ENCODE results near the gene LRP8.

The LRP8 gene

GRCh38 chr1:53340660-53341520 lies 13.0 kb upstream of the LRP8 start:
- no peak for DNase-seq (ENCODE audit: low read depth in 2 of 2, low spot score in 1 of 2)

DNA sequence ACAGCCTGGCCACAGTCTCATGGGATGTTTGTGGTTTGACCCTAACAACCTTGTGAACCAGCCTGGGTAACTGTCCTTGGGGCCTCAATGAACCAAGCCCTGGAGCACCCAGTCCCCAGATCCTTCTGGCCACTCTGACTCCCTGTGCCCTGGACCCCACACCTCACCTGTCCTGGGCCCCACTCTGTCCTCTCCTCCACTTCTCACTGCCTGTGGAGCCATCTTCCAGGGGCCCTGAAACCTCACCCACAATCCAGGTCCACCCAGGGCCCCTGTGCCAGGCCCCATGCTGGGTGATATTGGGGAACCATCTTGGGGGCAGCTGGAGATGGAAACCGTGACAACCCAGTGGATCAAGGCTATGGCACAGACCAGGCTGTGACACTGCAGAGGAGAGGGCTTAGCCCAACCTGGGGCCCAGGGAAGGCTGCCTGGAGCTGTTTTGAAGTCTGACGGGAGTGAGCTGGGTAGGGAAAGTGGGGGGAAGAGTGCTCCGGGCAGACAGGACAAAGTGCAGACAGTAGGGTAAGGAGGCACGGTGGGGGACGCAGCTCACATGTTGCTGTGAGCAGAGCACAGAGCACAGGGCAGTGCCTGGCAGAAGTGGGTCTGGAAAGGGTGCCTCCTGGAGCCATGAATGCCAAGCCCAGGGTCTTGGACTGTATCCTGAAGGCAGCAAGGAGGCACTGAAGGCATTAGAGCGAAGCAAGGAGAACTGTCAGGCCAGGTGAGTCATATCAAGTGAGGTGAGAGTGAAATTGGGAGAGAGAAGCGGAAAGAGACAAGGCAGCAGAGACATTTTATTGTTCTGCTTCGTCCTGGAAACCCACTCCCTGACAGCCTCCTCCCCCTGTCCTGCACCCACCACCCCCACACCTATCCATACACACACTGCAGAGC lies 12.1 kb upstream of the LRP8 start:
- no peak for DNase-seq (ENCODE audit: low read depth in 2 of 2, low spot score in 1 of 2)

GRCh38 chr1:53338423-53338822 lies 10.6 kb upstream of the LRP8 start:
- no peak for DNase-seq (ENCODE audit: low read depth in 2 of 2, low spot score in 1 of 2)

DNA sequence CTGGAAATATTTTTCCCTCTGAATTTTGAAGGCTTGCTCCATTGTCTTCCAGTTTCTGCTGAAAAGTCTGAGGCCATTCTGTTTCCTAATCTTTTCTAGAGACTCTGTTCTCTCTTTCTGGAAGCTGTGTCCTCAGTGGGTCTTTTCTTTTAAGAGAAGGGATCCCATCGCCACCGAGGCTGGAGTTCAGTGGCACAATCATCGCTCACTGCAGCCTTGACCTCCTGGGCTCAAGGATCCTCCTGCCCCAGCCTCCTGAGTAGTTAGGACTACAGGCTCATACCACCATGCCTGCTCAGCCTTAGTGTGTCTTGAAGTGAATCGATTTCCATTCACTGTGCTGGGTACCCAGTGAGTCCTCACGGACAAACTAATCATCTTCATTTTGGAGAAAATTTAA lies 9.6 kb upstream of the LRP8 start:
- no peak for DNase-seq (ENCODE audit: low read depth in 2 of 2, low spot score in 1 of 2)

DNA sequence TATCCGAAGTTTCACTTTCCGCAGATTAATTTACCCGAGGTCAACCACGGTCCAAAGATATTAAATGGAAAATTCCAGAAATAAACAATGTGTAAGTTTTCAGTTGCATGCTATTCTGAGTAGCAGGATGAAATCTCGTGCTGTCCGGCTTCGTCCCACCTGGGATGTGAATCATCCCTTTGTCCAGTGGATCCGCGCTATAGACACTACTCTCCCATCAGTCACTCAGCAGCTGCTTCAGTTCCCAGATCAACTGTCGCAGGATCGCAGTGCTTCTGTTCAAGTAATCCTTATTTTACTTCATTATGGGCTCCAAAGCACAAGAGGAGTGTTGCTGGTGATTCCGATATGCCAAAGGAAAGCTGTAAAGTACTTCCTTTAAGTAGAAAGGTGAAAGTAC lies 8.3 kb upstream of the LRP8 start:
- DNase-seq (ENCODE audit: low read depth in 2 of 2, low spot score in 1 of 2), result no peak

DNA sequence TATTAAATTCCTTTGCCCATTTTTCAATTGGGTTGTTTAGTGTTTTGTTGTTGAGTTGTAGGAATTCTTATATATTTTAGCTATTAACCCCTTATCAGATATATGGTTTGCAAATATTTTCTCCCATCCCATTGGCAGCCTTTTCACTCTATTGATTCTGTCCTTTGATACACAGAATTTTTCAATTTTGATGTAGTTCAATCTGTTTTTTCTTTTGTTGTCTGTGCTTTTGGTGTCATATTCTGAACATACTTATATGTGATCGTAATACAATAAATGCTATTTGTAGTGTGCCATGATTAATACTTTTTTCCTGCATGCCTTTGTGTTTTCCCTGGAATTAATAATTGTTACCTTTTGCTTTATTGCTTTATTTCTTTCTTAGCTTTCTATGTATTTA lies 7.8 kb upstream of the LRP8 start:
- DNase-seq (ENCODE audit: low read depth in 2 of 2, low spot score in 1 of 2), result no peak

DNA sequence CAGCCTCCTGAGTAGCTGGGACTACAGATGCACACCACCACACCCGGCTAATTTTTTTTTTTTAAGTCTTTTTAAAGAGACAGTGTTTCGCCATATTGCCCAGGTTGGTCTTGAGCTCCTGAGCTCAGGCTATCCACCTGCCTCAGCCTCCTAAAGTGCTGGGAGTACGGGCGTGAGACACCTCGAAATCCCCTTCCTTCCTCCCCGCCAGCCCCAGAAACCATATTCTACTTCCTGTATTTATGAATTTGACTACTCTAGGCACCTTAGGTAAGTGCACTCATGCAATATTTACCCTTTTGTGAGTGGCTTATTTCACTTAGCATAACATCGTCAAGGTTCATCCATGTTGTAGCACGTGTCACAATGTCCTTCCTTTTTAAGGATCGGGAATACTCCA lies 6.9 kb upstream of the LRP8 start:
- DNase-seq (ENCODE audit: low read depth in 2 of 2, low spot score in 1 of 2), result no peak

GRCh38 chr1:53334312-53334711 lies 6.4 kb upstream of the LRP8 start:
- no peak for DNase-seq (ENCODE audit: low read depth in 2 of 2, low spot score in 1 of 2)

- DNase-seq (ENCODE audit: low read depth in 2 of 2, low spot score in 1 of 2), result no peak
Observed at GRCh38 chr1:53332833-53333232, 5.0 kb upstream of the LRP8 start.

GRCh38 chr1:53332186-53332564 lies 4.3 kb upstream of the LRP8 start:
- DNase-seq (ENCODE audit: low read depth in 2 of 2, low spot score in 1 of 2), result no peak

- DNase-seq (ENCODE audit: low read depth in 2 of 2, low spot score in 1 of 2), result no peak
Observed at GRCh38 chr1:53331446-53332185, 3.7 kb upstream of the LRP8 start.

DNA sequence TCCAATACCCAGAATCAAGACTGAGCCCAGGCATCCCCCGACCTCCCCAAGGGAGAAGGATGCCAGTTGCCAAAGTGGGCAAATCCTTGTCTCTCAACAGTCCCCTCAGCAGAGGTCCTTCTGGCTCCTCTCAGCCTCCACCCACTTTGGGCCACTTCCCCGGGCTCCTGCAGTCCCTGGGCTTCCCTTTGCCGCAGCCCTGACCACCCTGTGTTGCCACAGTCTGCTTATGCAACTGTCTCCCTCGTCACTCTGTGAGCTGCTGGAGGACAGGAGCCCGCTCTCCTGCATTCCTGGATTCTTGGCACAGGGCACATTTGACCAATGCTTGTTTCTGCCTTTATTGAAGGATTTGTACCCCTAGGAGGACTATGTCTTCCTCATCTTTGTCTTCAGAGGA lies 2.9 kb upstream of the LRP8 start:
- no peak for DNase-seq (ENCODE audit: low read depth in 2 of 2, low spot score in 1 of 2)

DNA sequence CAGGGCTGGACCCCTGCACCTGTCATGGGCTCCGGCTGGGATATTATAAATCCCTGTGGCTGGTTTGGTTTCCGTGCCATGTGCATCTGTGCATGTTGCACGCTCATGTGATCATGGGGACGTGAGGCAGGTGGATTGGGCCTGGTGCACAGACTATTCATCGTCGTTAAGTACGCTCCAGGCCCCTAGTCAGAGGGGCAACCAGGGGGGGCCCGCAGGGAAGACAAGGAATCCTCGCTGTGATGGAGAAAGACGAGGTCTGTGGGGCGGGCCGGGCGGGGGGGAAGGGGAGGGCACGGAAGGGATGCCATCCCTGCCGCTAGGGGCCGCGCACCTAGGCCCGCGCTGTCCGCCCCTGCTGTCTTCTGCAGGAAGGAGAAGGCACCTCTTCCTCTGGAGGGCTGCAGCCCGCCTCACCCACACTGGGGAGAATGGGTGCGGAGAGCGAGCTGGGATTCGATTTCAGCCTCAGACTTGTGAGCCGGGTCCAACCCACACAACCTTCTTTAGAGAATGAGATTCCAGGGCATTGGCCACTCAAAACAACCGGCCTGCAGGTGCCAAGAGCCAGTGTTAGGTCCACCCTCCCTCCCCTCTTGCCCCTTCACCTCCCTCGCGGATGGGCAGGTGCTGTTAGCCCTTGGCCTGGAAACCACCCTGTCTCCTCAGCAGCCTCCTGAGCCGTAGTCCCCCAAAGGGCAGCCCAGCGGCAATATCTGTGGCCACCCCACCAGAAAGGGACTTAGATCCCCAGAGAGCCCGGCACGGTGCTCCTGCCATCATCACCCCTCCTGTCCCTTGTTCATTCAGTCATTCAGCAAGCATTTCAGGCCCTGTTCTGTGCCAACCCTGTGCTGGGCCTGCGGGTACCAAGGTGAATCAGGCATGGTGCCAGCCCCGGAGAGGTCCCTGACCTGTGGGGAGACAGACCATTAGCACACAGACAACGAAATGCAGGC lies 950 bp upstream of the LRP8 start:
- no peak for DNase-seq (ENCODE audit: low read depth in 2 of 2, low spot score in 1 of 2)

DNA sequence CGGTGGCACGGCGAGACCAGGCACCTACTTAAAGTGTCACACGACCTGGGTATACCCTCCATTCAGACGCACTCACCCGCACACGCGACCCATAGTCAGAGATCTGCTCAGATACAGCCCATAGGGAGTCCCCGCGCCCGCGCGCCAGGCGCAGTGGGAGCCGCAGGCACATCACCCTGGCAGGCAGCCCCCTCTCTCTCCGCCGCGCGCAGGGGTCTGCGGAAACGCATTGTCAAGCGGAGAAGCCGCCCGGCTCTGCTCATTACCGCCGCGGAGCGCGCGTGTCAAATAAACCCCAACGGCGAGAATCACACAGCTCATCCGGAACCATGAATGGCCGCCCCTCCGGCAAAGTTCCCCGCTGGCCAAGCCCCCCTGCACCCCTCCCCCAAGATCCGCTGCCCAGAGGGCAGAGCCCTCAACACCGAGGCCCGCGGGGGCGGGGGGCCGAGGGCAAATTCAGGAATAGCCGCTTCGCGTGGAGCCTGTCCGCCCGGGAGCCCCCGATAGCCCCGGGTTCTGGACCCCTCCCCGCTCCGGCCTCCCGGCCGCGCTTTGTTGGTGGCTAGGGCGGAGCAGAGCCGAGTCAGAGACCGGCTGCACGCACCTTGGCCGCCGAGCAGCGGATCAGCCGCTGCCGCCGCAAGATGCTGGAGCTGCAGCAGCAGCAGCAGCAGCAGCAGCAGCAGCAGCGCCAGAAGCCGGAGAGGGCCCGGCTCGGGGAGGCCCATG lies 522 bp downstream of the LRP8 start:
- no peak for DNase-seq (ENCODE audit: low read depth in 2 of 2, low spot score in 1 of 2)

DNA sequence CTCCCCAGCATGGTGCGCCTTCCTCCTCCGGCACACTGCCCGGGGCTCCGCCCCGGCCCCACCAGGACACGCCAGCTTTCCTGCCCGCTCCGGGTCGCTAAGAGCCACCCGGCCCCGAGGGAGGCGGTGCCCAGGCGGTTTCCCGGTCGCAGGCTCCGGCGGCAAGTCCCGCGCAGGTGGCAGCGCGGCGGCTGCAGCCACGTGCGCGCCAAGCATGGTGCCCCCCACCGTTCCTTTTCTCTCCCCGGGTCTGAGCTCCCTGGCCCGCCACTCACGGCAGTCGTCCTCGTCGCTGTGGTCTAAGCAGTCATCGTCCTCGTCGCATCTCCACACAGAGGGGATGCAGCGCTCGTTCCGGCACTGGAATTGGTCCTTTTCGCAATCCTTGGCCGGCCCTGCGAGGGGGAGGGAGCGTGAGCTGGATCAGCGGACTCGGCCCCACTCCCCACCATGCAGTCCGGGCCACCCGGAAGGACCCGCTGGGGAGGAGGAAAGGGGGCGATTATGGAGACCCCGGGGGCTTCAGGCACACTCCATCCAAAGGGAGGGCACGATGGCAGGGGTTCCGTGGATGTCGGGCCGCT lies 1.2 kb downstream of the LRP8 start:
- no peak for DNase-seq (ENCODE audit: low read depth in 2 of 2, low spot score in 1 of 2)

DNA sequence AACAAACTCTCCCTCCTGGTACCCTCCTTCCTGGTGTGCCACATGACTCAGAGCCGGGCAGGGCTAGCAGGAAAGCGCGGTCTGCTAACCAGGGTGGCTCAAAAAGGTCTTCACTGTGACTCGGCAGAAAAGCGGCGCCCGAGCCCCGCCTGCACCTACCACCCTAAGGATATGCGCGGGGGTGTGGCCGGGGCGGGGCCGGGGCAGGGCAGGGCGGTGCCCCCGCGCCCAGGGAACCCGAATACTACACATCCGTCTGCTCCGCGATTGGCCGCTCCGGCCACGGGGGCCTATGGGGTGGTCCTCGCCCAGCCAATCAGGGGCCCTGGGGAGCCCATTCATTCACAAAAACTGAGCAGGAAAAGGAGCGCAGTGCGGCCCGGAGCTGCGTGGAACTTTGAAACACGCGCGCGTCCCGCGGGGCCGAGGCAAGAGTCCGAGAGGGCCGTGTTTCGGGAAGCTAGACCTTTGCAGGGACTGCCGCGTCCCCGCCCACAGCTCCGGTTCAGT lies 1.7 kb downstream of the LRP8 start:
- DNase-seq (ENCODE audit: low read depth in 2 of 2, low spot score in 1 of 2), result peak; percentile 78 to 83

GRCh38 chr1:53325326-53326087 lies 2.4 kb downstream of the LRP8 start:
- no peak for DNase-seq (ENCODE audit: low read depth in 2 of 2, low spot score in 1 of 2)

GRCh38 chr1:53324728-53325297 lies 3.1 kb downstream of the LRP8 start:
- no peak for DNase-seq (ENCODE audit: low read depth in 2 of 2, low spot score in 1 of 2)

All from stimulated activated CD8-positive, alpha-beta memory T cell treated with anti-CD3 and anti-CD28 coated beads, Interleukin-4, amount 100 ng/mL, for 1 hour (primary cell).